Peyer's patch (tissue), 4 donors: Measurements from ENCODE around the gene ACSL1.

Experiments used
- POLR2A ChIP-seq, 2 donors: fragments of 450-650 bp; IDR thresholded peaks; one replicate each; pipeline ENCODE4 v1.5.1; 2017; ENCODE audit warnings: antibody characterized with exemption in 2 of 2, mild to moderate bottlenecking in 2 of 2, moderate library complexity in 2 of 2
- TF ChIP-seq, protein P1 (sequence below), 6 experiments: fragments of 450-650 bp in 4 of 6; fragments of 200-600 bp in 2 of 6; sonication (generic) in 1 of 6; IDR thresholded peaks; one replicate each; pipeline ENCODE4 v1.5.1; 2017 to 2019; ENCODE audit warnings: antibody characterized with exemption in 6 of 6, mild to moderate bottlenecking in 3 of 6, moderate library complexity in 1 of 6

DNA sequence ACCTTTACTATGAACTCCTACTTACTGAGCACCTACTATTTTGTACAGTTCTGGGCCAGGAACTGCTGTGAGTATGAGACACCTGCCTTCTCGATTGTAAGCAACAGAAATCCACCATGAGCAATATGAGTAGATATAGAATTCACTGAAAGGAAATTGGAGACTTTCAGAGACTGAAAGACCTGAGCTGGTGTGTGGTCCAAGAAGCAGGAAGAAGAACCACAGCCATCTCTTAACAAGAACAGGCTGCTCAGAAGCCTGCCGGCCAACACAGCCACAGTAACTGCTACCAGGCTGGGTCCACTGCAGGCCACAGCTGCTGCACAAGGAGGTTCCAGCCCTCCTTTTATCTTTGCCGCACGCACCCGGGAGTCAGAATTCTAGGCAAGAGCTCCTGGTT, 10.8 kb upstream of the ACSL1 start:
- TF ChIP-seq, protein P1, sequence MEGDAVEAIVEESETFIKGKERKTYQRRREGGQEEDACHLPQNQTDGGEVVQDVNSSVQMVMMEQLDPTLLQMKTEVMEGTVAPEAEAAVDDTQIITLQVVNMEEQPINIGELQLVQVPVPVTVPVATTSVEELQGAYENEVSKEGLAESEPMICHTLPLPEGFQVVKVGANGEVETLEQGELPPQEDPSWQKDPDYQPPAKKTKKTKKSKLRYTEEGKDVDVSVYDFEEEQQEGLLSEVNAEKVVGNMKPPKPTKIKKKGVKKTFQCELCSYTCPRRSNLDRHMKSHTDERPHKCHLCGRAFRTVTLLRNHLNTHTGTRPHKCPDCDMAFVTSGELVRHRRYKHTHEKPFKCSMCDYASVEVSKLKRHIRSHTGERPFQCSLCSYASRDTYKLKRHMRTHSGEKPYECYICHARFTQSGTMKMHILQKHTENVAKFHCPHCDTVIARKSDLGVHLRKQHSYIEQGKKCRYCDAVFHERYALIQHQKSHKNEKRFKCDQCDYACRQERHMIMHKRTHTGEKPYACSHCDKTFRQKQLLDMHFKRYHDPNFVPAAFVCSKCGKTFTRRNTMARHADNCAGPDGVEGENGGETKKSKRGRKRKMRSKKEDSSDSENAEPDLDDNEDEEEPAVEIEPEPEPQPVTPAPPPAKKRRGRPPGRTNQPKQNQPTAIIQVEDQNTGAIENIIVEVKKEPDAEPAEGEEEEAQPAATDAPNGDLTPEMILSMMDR (IDR thresholded peaks at IDR 0.05), result no peak
- no peak for TF ChIP-seq POLR2A (IDR thresholded peaks at IDR 0.05)
